Measurements from ENCODE around the gene NUTF2. TPM values are rescaled to one million over a fixed set of nuclear protein-coding genes. Genes with fewer than 3 reads are reported as not detected.

Gene NUTF2
- total and polyA plus RNA-seq, 4 donors = 49.7 to 164 (median 101) TPM

DNA sequence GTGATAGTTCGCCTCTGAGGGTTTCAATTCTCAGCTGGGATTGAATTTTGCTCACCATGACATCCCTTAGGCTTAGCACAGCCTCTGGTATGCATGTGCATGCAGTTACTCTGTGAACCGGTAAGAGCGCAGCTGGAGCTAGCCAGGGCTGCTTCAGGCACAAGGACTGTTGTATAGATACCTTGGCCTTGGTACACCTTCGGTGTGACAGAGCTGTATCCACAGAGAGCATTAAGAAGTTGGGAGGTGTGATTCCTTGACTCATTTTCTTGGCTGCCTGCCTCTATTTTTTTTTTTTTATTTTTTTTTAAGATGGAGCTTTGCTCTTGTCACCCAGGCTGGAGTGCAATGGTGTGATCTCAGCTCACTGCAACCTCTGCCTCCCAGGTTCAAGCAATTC is 2.2 kb upstream of the NUTF2 start:
- H3K9me3 ChIP-seq (ENCODE audit: control insufficient read depth in 4 of 4, insufficient read depth in 3 of 4, low read length in 3 of 4) = no peaks in the 10 kb centered on the region
- no peak overlapping the region for H3K4me3 ChIP-seq
- ATAC-seq (ENCODE audit: insufficient read depth, low FRiP score) = no peak
- H3K27me3 ChIP-seq (ENCODE audit: control insufficient read depth in 3 of 3, insufficient read depth in 3 of 3, low read length in 2 of 3) = no peaks in the 10 kb centered on the region
- TF ChIP-seq, protein P1, sequence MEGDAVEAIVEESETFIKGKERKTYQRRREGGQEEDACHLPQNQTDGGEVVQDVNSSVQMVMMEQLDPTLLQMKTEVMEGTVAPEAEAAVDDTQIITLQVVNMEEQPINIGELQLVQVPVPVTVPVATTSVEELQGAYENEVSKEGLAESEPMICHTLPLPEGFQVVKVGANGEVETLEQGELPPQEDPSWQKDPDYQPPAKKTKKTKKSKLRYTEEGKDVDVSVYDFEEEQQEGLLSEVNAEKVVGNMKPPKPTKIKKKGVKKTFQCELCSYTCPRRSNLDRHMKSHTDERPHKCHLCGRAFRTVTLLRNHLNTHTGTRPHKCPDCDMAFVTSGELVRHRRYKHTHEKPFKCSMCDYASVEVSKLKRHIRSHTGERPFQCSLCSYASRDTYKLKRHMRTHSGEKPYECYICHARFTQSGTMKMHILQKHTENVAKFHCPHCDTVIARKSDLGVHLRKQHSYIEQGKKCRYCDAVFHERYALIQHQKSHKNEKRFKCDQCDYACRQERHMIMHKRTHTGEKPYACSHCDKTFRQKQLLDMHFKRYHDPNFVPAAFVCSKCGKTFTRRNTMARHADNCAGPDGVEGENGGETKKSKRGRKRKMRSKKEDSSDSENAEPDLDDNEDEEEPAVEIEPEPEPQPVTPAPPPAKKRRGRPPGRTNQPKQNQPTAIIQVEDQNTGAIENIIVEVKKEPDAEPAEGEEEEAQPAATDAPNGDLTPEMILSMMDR (IDR thresholded peaks at IDR 0.05; ENCODE audit: control extremely low read depth, extremely low read depth) = no peak
- WGBS, 2 donors = 85 to 88% methylated on average over 4 of the region's 4 CpGs
- H3K9ac ChIP-seq (ENCODE audit: insufficient read depth in 1 of 2, low read length in 2 of 2) = no peak overlapping the region
- H3K4me1 ChIP-seq (ENCODE audit: control insufficient read depth in 5 of 5, insufficient read depth in 5 of 5, low read length in 5 of 5) = peaks cover 20 to 45% (median 24%) of the 10 kb centered on the region in 5 donors
- peak overlapping the region; percentile 10 to 12 for H3K27ac ChIP-seq (ENCODE audit: low read depth in 1 of 2, low read length in 1 of 2)
- DNase-seq = no peak
- peaks cover 0 to 6% (median 1%) of the 10 kb centered on the region in 4 donors for H3K36me3 ChIP-seq (ENCODE audit: control insufficient read depth in 4 of 4, insufficient read depth in 4 of 4, low read length in 4 of 4)

DNA sequence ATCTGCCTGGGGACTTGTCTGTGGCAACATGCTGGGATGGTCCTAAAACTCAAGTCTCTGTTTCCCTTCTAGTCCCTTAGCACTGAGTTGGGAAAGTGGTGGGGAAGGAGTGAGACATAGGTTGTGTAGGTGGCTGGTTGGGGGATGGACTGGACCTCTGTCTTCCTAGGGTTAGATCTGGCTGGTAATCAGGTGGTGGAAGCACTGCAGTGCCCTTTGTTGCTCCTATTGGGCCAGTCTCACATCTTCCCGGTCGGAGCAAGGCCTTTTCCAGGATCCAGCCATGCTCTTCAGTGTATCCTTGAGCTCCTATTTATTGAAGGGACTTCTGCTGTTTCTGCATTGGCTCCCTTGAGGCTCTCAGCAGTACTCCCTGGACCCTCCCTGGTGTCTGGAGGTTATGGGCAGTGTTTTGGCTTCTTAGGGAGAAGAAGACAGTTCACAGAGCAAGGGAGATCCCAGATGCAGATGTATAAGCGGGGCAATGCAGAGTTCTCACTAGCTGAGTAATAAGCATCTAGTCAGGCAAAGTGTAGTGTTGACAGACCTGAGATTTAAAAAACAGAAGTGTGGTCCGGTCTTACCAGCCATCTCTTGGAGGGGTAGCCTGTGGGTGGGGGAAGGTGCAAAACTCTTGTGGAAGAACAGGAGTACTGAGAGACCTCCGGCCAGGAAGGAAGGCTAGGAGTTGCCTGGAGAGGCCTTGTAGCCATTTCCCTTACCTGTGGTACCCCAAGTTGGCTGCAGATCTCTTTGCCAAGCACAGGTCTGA is 1.3 kb upstream of the NUTF2 start:
- Histone ChIP-seq H3K4me3 (no peak overlapping the region), H3K36me3 (ENCODE audit: control insufficient read depth in 4 of 4, insufficient read depth in 4 of 4, low read length in 4 of 4) (peaks cover 0 to 6% (median 2%) of the 10 kb centered on the region in 4 donors), H3K27me3 (ENCODE audit: control insufficient read depth in 3 of 3, insufficient read depth in 3 of 3, low read length in 2 of 3) (no peaks in the 10 kb centered on the region), H3K9ac (ENCODE audit: insufficient read depth in 1 of 2, low read length in 2 of 2) (peak overlapping the region; percentile 44 to 87), H3K27ac (ENCODE audit: low read depth in 1 of 2, low read length in 1 of 2) (peak overlapping the region; percentile 71 to 93), H3K9me3 (ENCODE audit: control insufficient read depth in 4 of 4, insufficient read depth in 3 of 4, low read length in 3 of 4) (no peaks in the 10 kb centered on the region), H3K4me1 (ENCODE audit: control insufficient read depth in 5 of 5, insufficient read depth in 5 of 5, low read length in 5 of 5) (peaks cover 20 to 45% (median 24%) of the 10 kb centered on the region in 5 donors)
- 67 to 74% methylated on average over 5 of the region's 5 CpGs for WGBS, 2 donors
- ATAC-seq (ENCODE audit: insufficient read depth, low FRiP score) (no peak), DNase-seq (no peak)
- TF ChIP-seq, protein P1 (IDR thresholded peaks at IDR 0.05; ENCODE audit: control extremely low read depth, extremely low read depth) = no peak

DNA sequence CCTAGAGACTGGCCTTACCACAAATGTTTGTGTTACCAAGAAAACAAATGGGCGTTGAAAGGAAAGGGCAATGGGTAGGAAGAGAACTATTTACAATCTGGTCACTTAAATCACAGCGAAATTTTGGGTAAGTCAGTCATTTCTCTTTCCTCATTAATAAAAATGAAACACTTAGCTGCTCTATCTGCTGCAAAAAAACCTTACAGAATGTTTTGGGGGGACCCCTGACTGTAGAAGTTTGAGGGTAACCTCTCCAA is 742 bp upstream of the NUTF2 start:
- ATAC-seq (ENCODE audit: insufficient read depth, low FRiP score) (no peak), DNase-seq (no peak)
- Histone ChIP-seq H3K4me3 (peak overlapping the region; percentile 78), H3K36me3 (ENCODE audit: control insufficient read depth in 4 of 4, insufficient read depth in 4 of 4, low read length in 4 of 4) (peaks cover 0 to 6% (median 2%) of the 10 kb centered on the region in 4 donors), H3K27ac (ENCODE audit: low read depth in 1 of 2, low read length in 1 of 2) (peak overlapping the region; percentile 93 to 97), H3K9me3 (ENCODE audit: control insufficient read depth in 4 of 4, insufficient read depth in 3 of 4, low read length in 3 of 4) (no peaks in the 10 kb centered on the region), H3K4me1 (ENCODE audit: control insufficient read depth in 5 of 5, insufficient read depth in 5 of 5, low read length in 5 of 5) (peaks cover 20 to 45% (median 24%) of the 10 kb centered on the region in 5 donors), H3K27me3 (ENCODE audit: control insufficient read depth in 3 of 3, insufficient read depth in 3 of 3, low read length in 2 of 3) (no peaks in the 10 kb centered on the region), H3K9ac (ENCODE audit: insufficient read depth in 1 of 2, low read length in 2 of 2) (peak overlapping the region; percentile 44 to 87)
- TF ChIP-seq, protein P1 (IDR thresholded peaks at IDR 0.05; ENCODE audit: control extremely low read depth, extremely low read depth) = no peak
- WGBS, 2 donors = 7 to 9% methylated on average over 2 of the region's 2 CpGs

Data from lung (tissue), 12 donors.